Naive thymus-derived CD4-positive, alpha-beta T cell (primary cell): ENCODE measurements around the gene MTERF2. TPM values are rescaled to one million over a fixed set of nuclear protein-coding genes. Genes with fewer than 3 reads are reported as not detected.
"Not testable (repeated sequence)": the region's sequence is repeated elsewhere in the genome, so short reads cannot be mapped to it uniquely, and the experiment has no call there.

Source experiments
- ATAC-seq: fragments of 150-1000 bp; cut with Tn5 transposase; 2 replicates; pipeline ENCODE4 v1.10.0; 2021; ENCODE audit warnings: mild to moderate bottlenecking, moderate library complexity
- CTCF ChIA-PET: fragments of 350-600 bp; sonication (Branson Sonifier 250); formaldehyde crosslinking; loops from one replicate; lab custom pipeline; 2021; ENCODE audit warnings: antibody characterized with exemption; lab: Charles Lee
- POLR2A ChIA-PET: fragments of 350-600 bp; sonication (Branson Sonifier 250); formaldehyde crosslinking; loops from one replicate; lab custom pipeline; 2021; ENCODE audit warnings: antibody characterized with exemption, inconsistent platforms; lab: Charles Lee
- DNase-seq, 9 donors: peaks; one replicate each; pipeline versions ENCODE4 v3.0.0 to v3.0.0-alpha.2; 2020 to 2022; ENCODE audit warnings: mixed read lengths in 1 of 9
- H3K27ac ChIP-seq: one replicate; pipeline ENCODE4 v1.7.0; 2013; ENCODE audit warnings: mild to moderate bottlenecking, low read depth, low read length, moderate library complexity
- H3K27me3 ChIP-seq, 2 donors: one replicate each; pipeline ENCODE4 v1.7.0; 2013; ENCODE audit warnings: low read length in 2 of 2, mild to moderate bottlenecking in 2 of 2, moderate library complexity in 2 of 2; ENCODE audit not compliant: control insufficient read depth in 2 of 2, insufficient read depth in 2 of 2
- H3K36me3 ChIP-seq, 3 experiments: 1 replicate in 2 of 3; 2 replicates in 1 of 3; pipeline ENCODE4 v1.7.0; 2013; ENCODE audit warnings: low read length in 3 of 3, mild to moderate bottlenecking in 3 of 3, moderate library complexity in 1 of 3; ENCODE audit not compliant: insufficient read depth in 3 of 3, control insufficient read depth in 2 of 3
- H3K4me1 ChIP-seq, 2 donors: one replicate each; pipeline ENCODE4 v1.7.0; 2013; ENCODE audit warnings: low read length in 2 of 2, mild to moderate bottlenecking in 2 of 2, moderate library complexity in 1 of 2; ENCODE audit not compliant: control insufficient read depth in 2 of 2, insufficient read depth in 2 of 2
- H3K4me3 ChIP-seq: 2 replicates; pipeline ENCODE4 v1.7.0; 2013; ENCODE audit warnings: mild to moderate bottlenecking, low read length
- H3K9me3 ChIP-seq, 3 experiments: 1 replicate in 2 of 3; 2 replicates in 1 of 3; pipeline ENCODE4 v1.7.0; 2013; ENCODE audit warnings: low read length in 3 of 3; ENCODE audit not compliant: control insufficient read depth in 2 of 3
- H3K27ac Mint-ChIP-seq, 9 donors: one replicate each; pipeline ENCODE4 v1.8.0; 2020 to 2022; ENCODE audit warnings: mixed read lengths in 9 of 9, mild to moderate bottlenecking in 8 of 9, moderate library complexity in 5 of 9, inconsistent platforms in 2 of 9
- H3K27me3 Mint-ChIP-seq, 5 donors: one replicate each; pipeline ENCODE4 v1.8.0; 2021 to 2022; ENCODE audit warnings: mixed read lengths in 5 of 5, mild to moderate bottlenecking in 1 of 5
- H3K36me3 Mint-ChIP-seq, 5 donors: one replicate each; pipeline ENCODE4 v1.8.0; 2020 to 2022; ENCODE audit warnings: mixed read lengths in 5 of 5, mild to moderate bottlenecking in 3 of 5, inconsistent platforms in 1 of 5
- H3K4me1 Mint-ChIP-seq, 7 donors: one replicate each; pipeline ENCODE4 v1.8.0; 2020 to 2022; ENCODE audit warnings: mixed read lengths in 7 of 7, mild to moderate bottlenecking in 3 of 7, inconsistent platforms in 1 of 7
- H3K4me3 Mint-ChIP-seq, 10 donors: one replicate each; pipeline ENCODE4 v1.8.0; 2020 to 2022; ENCODE audit warnings: mild to moderate bottlenecking in 10 of 10, mixed read lengths in 10 of 10, moderate library complexity in 6 of 10, inconsistent platforms in 2 of 10
- H3K9me3 Mint-ChIP-seq, 11 donors: one replicate each; pipeline ENCODE4 v1.8.0; 2020 to 2022; ENCODE audit warnings: mixed read lengths in 11 of 11, mild to moderate bottlenecking in 4 of 11, inconsistent platforms in 1 of 11, moderate library complexity in 1 of 11
- intact Hi-C, 2 donors: fragments of 100-400 bp; cut with micrococcal nuclease; formaldehyde crosslinking; loops; one replicate each; pipeline ENCODE4 v1.15.1; 2023
- polyA plus RNA-seq, 2 donors: library from polyadenylated mRNA; unstranded; fragments of 300-500 nt; fragmentation: Illumina TruSeq; gene quantifications; one replicate each; pipeline ENCODE4 v1.2.3, GENCODE V29; 2021
- total RNA-seq, 6 experiments: library from RNA in 5 of 6; stranded (reverse) in 5 of 6; gene quantifications; 1 replicate in 5 of 6; 2 replicates in 1 of 6; pipeline ENCODE4 v1.2.3 and lab custom pipeline; 2021 to 2026

MTERF2 gene
- total and polyA plus RNA-seq, 7 experiments from 2014 or later = 7.1 to 12.9 (median 9.9) TPM

DNA sequence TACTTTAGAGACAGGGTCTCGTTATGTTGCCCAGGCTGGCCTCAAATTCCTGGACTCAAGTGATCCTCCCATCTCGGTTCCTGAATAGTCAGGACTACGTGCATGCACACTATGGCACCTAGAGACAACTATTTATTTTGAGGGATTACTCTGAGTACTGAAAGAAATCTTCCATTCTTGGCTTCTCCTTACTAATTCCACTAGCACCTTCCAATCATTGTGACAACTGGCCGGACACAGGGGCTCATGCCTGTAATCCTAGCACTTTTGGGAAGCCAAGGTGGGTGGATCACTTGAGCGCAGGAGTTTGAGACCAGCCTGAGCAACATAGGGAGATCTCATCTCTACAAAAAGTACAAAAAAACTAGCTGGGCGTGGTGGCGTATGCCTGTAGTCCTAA is 42.1 kb upstream of the MTERF2 start:
- Mint-ChIP-seq H3K4me3 (no peak overlapping the region), H3K4me1 (peaks cover 5 to 54% (median 36%) of the 10 kb centered on the region in 7 donors), H3K9me3 (no peaks in the 10 kb centered on the region), H3K27me3 (no peaks in the 10 kb centered on the region), H3K36me3 (peaks cover 0 to 8% (median 0%) of the 10 kb centered on the region in 5 donors), H3K27ac (peak overlapping the region in 1 of 9 donors; percentile 73)
- ChIA-PET CTCF (no interaction called here), POLR2A (no interaction called here)
- Histone ChIP-seq H3K27ac (no peak overlapping the region), H3K4me3 (no peak overlapping the region), H3K9me3 (no peaks in the 10 kb centered on the region), H3K27me3 (no peaks in the 10 kb centered on the region), H3K4me1 (peaks cover 0 to 21% of the 10 kb centered on the region in 2 donors), H3K36me3 (no peaks in the 10 kb centered on the region)
- intact Hi-C loops = no loop called here
- no peak for ATAC-seq
- no peak for DNase-seq

DNA sequence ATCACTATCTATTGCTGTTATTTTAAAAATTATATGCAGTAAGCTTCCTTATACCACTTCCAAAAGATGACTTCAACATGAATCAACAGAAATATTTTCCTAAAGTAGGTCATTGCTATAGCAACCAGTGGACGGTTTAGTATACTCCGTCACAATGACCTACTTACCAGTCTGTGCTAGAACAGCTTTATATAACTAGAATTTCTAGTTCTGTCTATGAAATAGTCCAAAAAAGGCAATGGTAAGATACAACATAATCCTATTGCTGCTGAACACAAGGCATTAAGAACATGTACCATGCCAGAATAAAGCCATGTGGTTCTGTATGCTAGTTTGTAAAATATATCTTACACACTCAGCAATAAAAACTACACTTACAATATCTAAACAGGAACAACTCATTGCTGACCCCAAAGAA is 40.7 kb upstream of the MTERF2 start:
- ChIA-PET CTCF (no interaction called here), POLR2A (no interaction called here)
- no peaks in the 10 kb centered on the region for H3K27me3 Mint-ChIP-seq
- H3K9me3 Mint-ChIP-seq = no peaks in the 10 kb centered on the region
- peak overlapping the region in 1 of 10 donors; percentile 37 for H3K4me3 Mint-ChIP-seq
- Histone ChIP-seq H3K36me3 (no peaks in the 10 kb centered on the region), H3K27me3 (no peaks in the 10 kb centered on the region), H3K27ac (no peak overlapping the region), H3K4me3 (no peak overlapping the region), H3K4me1 (peaks cover 0 to 21% of the 10 kb centered on the region in 2 donors), H3K9me3 (no peaks in the 10 kb centered on the region)
- peaks cover 5 to 49% (median 33%) of the 10 kb centered on the region in 7 donors for H3K4me1 Mint-ChIP-seq
- peak; percentile 93 for ATAC-seq
- DNase-seq = peak in 6 of 9 donors; percentile 21 to 48 (median 38)
- intact Hi-C loops = no loop called here
- peak overlapping the region in 7 of 9 donors; percentile 15 to 88 (median 76) for H3K27ac Mint-ChIP-seq
- peaks cover 0 to 3% (median 0%) of the 10 kb centered on the region in 5 donors for H3K36me3 Mint-ChIP-seq

DNA sequence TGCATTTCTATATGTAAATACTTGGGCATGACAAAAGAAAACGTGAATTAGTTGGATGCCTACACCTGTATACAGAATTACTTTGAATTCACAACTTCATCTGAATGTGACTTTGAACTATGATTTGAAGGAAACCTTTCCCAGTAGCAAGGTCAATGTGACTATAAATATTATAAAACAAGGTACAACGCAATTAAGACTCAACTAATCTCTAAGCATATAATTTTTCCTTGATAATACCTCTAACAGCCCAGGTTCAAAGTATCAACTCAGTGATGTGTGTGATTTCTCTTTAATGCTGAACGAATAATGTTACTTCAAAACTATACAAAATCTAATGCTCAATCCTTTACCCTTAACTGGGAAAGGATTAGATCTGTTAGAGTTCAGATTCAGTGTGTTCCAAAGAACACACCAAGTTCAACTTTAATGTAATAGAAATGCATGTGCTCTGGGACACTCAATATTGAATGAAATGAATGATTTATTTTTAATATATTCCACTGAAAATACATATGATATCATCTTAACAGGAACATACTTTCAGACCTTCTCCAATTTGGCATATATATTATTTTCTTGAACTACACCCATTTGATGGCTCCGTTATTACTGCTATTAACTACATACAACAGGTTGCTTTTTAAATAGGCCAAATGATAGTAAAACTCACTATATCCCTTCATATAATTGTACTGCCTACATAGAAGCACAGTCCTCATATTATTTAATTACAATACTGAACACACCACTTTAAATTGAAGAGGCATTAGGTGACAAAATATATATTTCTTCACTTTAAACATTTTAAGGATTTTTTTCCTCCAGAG is 40.1 kb upstream of the MTERF2 start:
- CTCF ChIA-PET = no interaction called here
- intact Hi-C loops = no loop called here
- Histone ChIP-seq H3K4me1 (peaks cover 0 to 21% of the 10 kb centered on the region in 2 donors), H3K27ac (no peak overlapping the region), H3K27me3 (no peaks in the 10 kb centered on the region), H3K36me3 (no peaks in the 10 kb centered on the region), H3K9me3 (no peaks in the 10 kb centered on the region), H3K4me3 (no peak overlapping the region)
- H3K36me3 Mint-ChIP-seq = no peaks in the 10 kb centered on the region
- peak overlapping the region in 5 of 9 donors; percentile 8 to 88 (median 32) for H3K27ac Mint-ChIP-seq
- H3K9me3 Mint-ChIP-seq = no peaks in the 10 kb centered on the region
- H3K4me1 Mint-ChIP-seq = peaks cover 5 to 44% (median 29%) of the 10 kb centered on the region in 7 donors
- H3K27me3 Mint-ChIP-seq = no peaks in the 10 kb centered on the region
- POLR2A ChIA-PET = no interaction called here
- ATAC-seq = peak; percentile 30
- DNase-seq = no peak
- H3K4me3 Mint-ChIP-seq = peak overlapping the region in 1 of 10 donors; percentile 21

DNA sequence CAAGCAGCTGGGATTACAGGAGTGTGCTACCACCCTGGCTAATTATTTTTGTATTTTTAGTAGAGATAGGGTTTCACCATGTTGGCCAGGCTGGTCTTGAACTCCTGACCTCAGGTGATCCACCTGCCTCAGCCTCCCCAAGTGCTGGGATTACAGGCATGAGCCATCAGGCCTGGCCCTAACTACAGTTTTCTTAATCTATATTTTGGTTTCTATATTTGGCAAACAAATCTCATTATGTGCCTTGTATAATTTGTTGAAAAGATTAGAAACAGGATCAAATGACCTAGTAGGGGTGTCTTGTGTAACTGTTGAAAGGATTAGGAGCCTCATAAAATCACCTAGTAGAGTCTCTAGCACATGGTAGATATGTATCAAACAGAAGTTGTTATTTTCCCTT is 39.4 kb upstream of the MTERF2 start:
- H3K9me3 Mint-ChIP-seq, H3K9me3 ChIP-seq, H3K27me3 Mint-ChIP-seq, POLR2A ChIA-PET, ATAC-seq, H3K4me3 ChIP-seq, CTCF ChIA-PET, H3K4me3 Mint-ChIP-seq, H3K27me3 ChIP-seq, H3K27ac ChIP-seq, DNase-seq, intact Hi-C loops, H3K36me3 Mint-ChIP-seq, H3K36me3 ChIP-seq: not testable (repeated sequence)
- H3K27ac Mint-ChIP-seq = peak overlapping the region in 1 of 9 donors; percentile 63
- H3K4me1 Mint-ChIP-seq = peaks cover 5 to 39% (median 24%) of the 10 kb centered on the region in 7 donors
- peaks cover 0 to 21% of the 10 kb centered on the region in 2 donors for H3K4me1 ChIP-seq

DNA sequence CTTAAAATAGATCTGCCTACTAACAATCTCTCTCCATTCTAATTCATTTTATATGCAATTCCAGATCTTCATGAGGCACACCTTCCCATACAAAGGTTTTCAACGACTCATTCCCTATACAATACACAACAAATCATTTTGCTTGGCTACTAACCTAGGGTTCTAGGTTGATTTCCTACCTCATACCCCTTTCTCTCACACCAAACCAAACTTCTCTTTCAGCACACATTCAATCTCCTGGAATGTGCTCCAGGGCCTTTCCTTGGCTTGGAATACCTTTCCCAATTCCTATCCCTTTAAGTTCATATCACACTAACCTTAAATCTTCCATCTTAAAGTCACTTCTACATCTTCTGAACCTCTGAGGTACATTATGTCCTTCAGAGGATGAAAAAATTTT is 38.7 kb upstream of the MTERF2 start:
- Mint-ChIP-seq H3K27ac (no peak overlapping the region), H3K4me3 (no peak overlapping the region), H3K27me3 (no peaks in the 10 kb centered on the region), H3K9me3 (no peaks in the 10 kb centered on the region), H3K4me1 (peaks cover 5 to 34% (median 18%) of the 10 kb centered on the region in 7 donors), H3K36me3 (peaks cover 0 to 9% (median 2%) of the 10 kb centered on the region in 5 donors)
- DNase-seq = no peak
- Histone ChIP-seq H3K9me3 (no peaks in the 10 kb centered on the region), H3K4me3 (no peak overlapping the region), H3K27ac (no peak overlapping the region), H3K4me1 (peaks cover 0 to 21% of the 10 kb centered on the region in 2 donors), H3K27me3 (no peaks in the 10 kb centered on the region), H3K36me3 (no peaks in the 10 kb centered on the region)
- ChIA-PET CTCF (no interaction called here), POLR2A (no interaction called here)
- intact Hi-C loops = no loop called here
- ATAC-seq = no peak

DNA sequence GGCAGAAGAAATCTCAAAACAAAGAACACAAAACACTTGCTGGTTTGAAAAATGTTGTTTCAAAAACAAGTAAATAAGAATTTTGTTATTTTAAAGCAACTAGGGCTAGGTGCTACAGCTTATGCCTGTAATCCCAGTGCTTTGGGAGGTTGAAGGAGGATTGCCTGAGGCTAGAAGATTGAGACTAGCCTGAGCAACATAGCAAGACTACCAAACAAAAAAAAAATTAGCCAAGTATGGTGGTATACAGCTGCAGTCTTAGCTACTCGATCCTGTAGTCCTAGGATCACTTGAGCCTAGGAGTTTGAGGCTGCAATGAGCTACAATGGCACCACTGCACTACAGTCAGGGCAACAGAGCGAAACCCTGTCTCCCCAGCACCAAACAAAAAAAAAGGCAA is 32.6 kb upstream of the MTERF2 start:
- Histone ChIP-seq H3K4me1 (no peaks in the 10 kb centered on the region), H3K27ac (no peak overlapping the region), H3K4me3 (no peak overlapping the region), H3K27me3 (no peaks in the 10 kb centered on the region), H3K9me3 (no peaks in the 10 kb centered on the region), H3K36me3 (peaks cover 0 to 3% (median 0%) of the 10 kb centered on the region in 3 experiments)
- intact Hi-C loops = no loop called here
- Mint-ChIP-seq H3K4me1 (no peaks in the 10 kb centered on the region), H3K27ac (no peak overlapping the region), H3K4me3 (no peak overlapping the region), H3K9me3 (no peaks in the 10 kb centered on the region), H3K27me3 (no peaks in the 10 kb centered on the region), H3K36me3 (peaks cover 4 to 36% (median 32%) of the 10 kb centered on the region in 5 donors)
- ATAC-seq (no peak), DNase-seq (no peak)
- CTCF ChIA-PET = interaction anchor here (0.6 kb wide), 1 partner anchor 633 kb away, joined by 3 read pairs; no protein-coding TSS in a partner anchor
- POLR2A ChIA-PET = no interaction called here
